Prostate gland (tissue), 2 donors: Measurements from ENCODE around the gene FAM50A.

Experiments
- POLR2A ChIP-seq: fragments of 450-650 bp; IDR thresholded peaks from one replicate; pipeline ENCODE4 v1.6.1; 2016; ENCODE audit warnings: antibody characterized with exemption, mild to moderate bottlenecking
- POLR2AphosphoS5 ChIP-seq: sonication (generic); formaldehyde crosslinking; IDR thresholded peaks from one replicate; pipeline ENCODE4 v1.6.1; 2017; ENCODE audit warnings: antibody characterized with exemption
- TF ChIP-seq, protein P1 (sequence below), 4 experiments: fragments of 200-600 bp in 2 of 4; fragments of 450-650 bp in 2 of 4; sonication (generic) in 2 of 4; IDR thresholded peaks; 1 replicate in 3 of 4; 2 replicates in 1 of 4; pipeline ENCODE4 v1.5.1; 2016 to 2019; ENCODE audit warnings: antibody characterized with exemption in 4 of 4, mild to moderate bottlenecking in 2 of 4, moderate library complexity in 2 of 4

DNA sequence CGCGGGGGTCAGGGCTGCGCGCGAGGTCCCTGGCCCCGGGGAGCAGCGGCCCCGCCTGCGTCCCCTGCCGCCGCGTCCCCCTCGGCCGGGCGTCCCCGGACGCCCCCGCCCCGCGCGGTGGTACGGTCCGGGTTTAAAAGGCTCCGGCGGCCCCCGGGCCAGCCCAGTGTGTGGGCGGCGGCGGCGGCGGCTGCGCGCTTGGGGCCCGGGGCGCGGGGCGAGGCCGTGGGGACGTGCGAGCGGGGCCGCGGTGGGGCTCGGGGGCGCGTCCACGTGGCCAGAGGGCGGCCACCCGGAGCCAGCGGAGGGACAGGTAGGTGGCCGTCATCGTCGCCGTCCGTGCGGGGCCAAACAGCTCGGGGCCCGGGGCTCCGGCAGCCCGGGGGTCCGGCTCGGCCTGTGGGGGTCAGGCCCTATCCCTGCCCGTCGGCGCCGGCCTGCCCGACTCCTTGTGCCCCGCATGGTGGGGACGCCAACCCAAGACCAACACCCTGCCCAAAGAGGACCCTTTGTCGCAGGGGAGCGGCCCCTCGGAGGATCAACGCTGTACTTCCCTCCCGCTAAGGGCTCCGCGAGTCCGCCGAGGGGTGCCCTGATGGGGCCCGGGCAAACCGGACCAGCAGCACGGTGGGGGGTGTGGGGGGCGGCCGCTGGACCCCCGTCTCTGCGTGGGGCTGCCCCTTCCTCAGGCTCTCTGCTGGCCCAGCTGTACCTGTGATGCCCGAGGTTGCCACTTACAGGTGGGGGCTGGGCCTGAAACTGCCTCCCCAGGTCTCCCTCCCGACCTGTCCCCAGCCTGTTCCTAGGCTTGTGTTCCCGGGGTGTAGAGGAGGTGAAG lies 14.4 kb downstream of the FAM50A start, which contains the start of gene PLXNA3:
- TF ChIP-seq POLR2A (peak; percentile 15), POLR2AphosphoS5 (no peak)
- TF ChIP-seq, protein P1, sequence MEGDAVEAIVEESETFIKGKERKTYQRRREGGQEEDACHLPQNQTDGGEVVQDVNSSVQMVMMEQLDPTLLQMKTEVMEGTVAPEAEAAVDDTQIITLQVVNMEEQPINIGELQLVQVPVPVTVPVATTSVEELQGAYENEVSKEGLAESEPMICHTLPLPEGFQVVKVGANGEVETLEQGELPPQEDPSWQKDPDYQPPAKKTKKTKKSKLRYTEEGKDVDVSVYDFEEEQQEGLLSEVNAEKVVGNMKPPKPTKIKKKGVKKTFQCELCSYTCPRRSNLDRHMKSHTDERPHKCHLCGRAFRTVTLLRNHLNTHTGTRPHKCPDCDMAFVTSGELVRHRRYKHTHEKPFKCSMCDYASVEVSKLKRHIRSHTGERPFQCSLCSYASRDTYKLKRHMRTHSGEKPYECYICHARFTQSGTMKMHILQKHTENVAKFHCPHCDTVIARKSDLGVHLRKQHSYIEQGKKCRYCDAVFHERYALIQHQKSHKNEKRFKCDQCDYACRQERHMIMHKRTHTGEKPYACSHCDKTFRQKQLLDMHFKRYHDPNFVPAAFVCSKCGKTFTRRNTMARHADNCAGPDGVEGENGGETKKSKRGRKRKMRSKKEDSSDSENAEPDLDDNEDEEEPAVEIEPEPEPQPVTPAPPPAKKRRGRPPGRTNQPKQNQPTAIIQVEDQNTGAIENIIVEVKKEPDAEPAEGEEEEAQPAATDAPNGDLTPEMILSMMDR (IDR thresholded peaks at IDR 0.05), result no peak
